AG09309 (cell line): ENCODE measurements around the gene TMEM40.

Experiments
- DNase-seq: peaks from one replicate; pipeline ENCODE4 v3.0.0-alpha.2; 2010; ENCODE audit warnings: low read depth
- H3K4me3 ChIP-seq: 2 replicates; pipeline ENCODE4 v1.5.1; 2011; ENCODE audit warnings: mild to moderate bottlenecking, low read depth, low read length, moderate library complexity; ENCODE audit not compliant: control insufficient read depth
- CTCF ChIP-seq: IDR thresholded peaks from 2 replicates; pipeline ENCODE4 v1.5.1; 2011; ENCODE audit warnings: mild to moderate bottlenecking, low read depth, low read length, inconsistent platforms; ENCODE audit not compliant: insufficient read depth, control insufficient read depth; ENCODE audit errors: missing control alignments

Gene TMEM40

GRCh38 chr3:12751571-12751970 is 7.5 kb downstream of the TMEM40 start:
- DNase-seq, result no peak
- no peak overlapping the region for H3K4me3 ChIP-seq
- no peak for TF ChIP-seq CTCF

GRCh38 chr3:12750658-12751071 is 8.4 kb downstream of the TMEM40 start:
- TF ChIP-seq CTCF, result no peak
- peak; percentile 81 for DNase-seq
- H3K4me3 ChIP-seq, result no peak overlapping the region

GRCh38 chr3:12750223-12750622 is 8.8 kb downstream of the TMEM40 start:
- no peak for TF ChIP-seq CTCF
- DNase-seq, result peak; percentile 32
- H3K4me3 ChIP-seq, result no peak overlapping the region

GRCh38 chr3:12748477-12748876 is 10.6 kb downstream of the TMEM40 start:
- H3K4me3 ChIP-seq, result no peak overlapping the region
- no peak for TF ChIP-seq CTCF
- no peak for DNase-seq

- H3K4me3 ChIP-seq, result no peak overlapping the region
- no peak for TF ChIP-seq CTCF
- no peak for DNase-seq
Observed at GRCh38 chr3:12746419-12746818, 12.6 kb downstream of the TMEM40 start.

GRCh38 chr3:12744326-12744725 is 14.7 kb downstream of the TMEM40 start:
- no peak for TF ChIP-seq CTCF
- no peak for DNase-seq
- H3K4me3 ChIP-seq, result no peak overlapping the region

GRCh38 chr3:12743583-12743982 is 15.5 kb downstream of the TMEM40 start:
- no peak for TF ChIP-seq CTCF
- H3K4me3 ChIP-seq, result no peak overlapping the region
- DNase-seq, result no peak
